Suprapubic skin (tissue), 4 donors: Measurements from ENCODE around the gene NTNG2. TPM values are rescaled to one million over a fixed set of nuclear protein-coding genes. Genes with fewer than 3 reads are reported as not detected.

ENCODE experiments used
- DNase-seq, 2 donors: peaks; one replicate each; pipeline ENCODE4 v3.0.0-alpha.2; 2019; ENCODE audit warnings: low spot score in 2 of 2
- H3K27ac ChIP-seq: fragments of 200-600 bp; sonication (generic); one replicate; pipeline ENCODE4 v1.5.1; 2019
- H3K27me3 ChIP-seq: fragments of 200-600 bp; sonication (generic); one replicate; pipeline ENCODE4 v1.5.1; 2019
- H3K36me3 ChIP-seq: fragments of 200-600 bp; sonication (generic); one replicate; pipeline ENCODE4 v1.5.1; 2019
- H3K4me1 ChIP-seq: fragments of 200-600 bp; sonication (generic); one replicate; pipeline ENCODE4 v1.5.1; 2019
- H3K4me3 ChIP-seq: fragments of 200-600 bp; sonication (generic); one replicate; pipeline ENCODE4 v1.5.1; 2019; ENCODE audit warnings: mild to moderate bottlenecking
- H3K9me3 ChIP-seq: fragments of 200-600 bp; sonication (generic); one replicate; pipeline ENCODE4 v1.5.1; 2019
- CTCF ChIP-seq, 2 donors: fragments of 200-600 bp in 1 of 2; fragments of 450-650 bp in 1 of 2; sonication (generic) in 1 of 2; IDR thresholded peaks; one replicate each; pipeline ENCODE4 v1.5.1; 2016 to 2019; ENCODE audit warnings: antibody characterized with exemption in 2 of 2, mild to moderate bottlenecking in 1 of 2, moderate library complexity in 1 of 2
- EP300 ChIP-seq: sonication (generic); formaldehyde crosslinking; IDR thresholded peaks from one replicate; pipeline ENCODE4 v1.6.1; 2017; ENCODE audit warnings: antibody characterized with exemption
- POLR2A ChIP-seq, 2 donors: fragments of 450-650 bp; IDR thresholded peaks; one replicate each; pipeline ENCODE4 v1.6.1; 2017; ENCODE audit warnings: antibody characterized with exemption in 2 of 2, mild to moderate bottlenecking in 2 of 2, moderate library complexity in 2 of 2
- POLR2AphosphoS5 ChIP-seq, 3 donors: sonication (generic); formaldehyde crosslinking; IDR thresholded peaks; one replicate each; pipeline ENCODE4 v1.6.1; 2017; ENCODE audit warnings: antibody characterized with exemption in 3 of 3
- WGBS: methylation state at CpG from one replicate; pipeline ENCODE4 v1.1.5; 2018; 5-methylcytosine and 5-hydroxymethylcytosine counted together
- total RNA-seq, 4 donors: library from RNA; depleted of rRNA; stranded (reverse); fragments of >200 nt; gene quantifications; one replicate each; pipeline ENCODE4 v1.1.0, GENCODE V29; 2016

The NTNG2 gene
- total RNA-seq, 4 donors from 2014 or later: 0.08 to 0.80 (median 0.37) TPM

GRCh38 chr9:132124800-132125199 is 37.1 kb upstream of the NTNG2 start:
- Histone ChIP-seq H3K4me1 (no peaks in the 10 kb centered on the region), H3K27ac (no peak overlapping the region), H3K4me3 (no peak overlapping the region), H3K9me3 (no peaks in the 10 kb centered on the region), H3K36me3 (no peaks in the 10 kb centered on the region), H3K27me3 (peaks cover 88% of the 10 kb centered on the region)
- TF ChIP-seq POLR2AphosphoS5 (IDR thresholded peaks at IDR 0.05) (no peak), CTCF (IDR thresholded peaks at IDR 0.05) (no peak), POLR2A (IDR thresholded peaks at IDR 0.05) (no peak), EP300 (no peak)
- no peak for DNase-seq
- WGBS: 41% methylated on average over 6 of the region's 6 CpGs

- no peak for DNase-seq
- H3K27me3 ChIP-seq: peaks cover 91% of the 10 kb centered on the region
These were observed 36.5 kb upstream of the NTNG2 start for GRCh38 chr9:132125361-132125760.

DNA sequence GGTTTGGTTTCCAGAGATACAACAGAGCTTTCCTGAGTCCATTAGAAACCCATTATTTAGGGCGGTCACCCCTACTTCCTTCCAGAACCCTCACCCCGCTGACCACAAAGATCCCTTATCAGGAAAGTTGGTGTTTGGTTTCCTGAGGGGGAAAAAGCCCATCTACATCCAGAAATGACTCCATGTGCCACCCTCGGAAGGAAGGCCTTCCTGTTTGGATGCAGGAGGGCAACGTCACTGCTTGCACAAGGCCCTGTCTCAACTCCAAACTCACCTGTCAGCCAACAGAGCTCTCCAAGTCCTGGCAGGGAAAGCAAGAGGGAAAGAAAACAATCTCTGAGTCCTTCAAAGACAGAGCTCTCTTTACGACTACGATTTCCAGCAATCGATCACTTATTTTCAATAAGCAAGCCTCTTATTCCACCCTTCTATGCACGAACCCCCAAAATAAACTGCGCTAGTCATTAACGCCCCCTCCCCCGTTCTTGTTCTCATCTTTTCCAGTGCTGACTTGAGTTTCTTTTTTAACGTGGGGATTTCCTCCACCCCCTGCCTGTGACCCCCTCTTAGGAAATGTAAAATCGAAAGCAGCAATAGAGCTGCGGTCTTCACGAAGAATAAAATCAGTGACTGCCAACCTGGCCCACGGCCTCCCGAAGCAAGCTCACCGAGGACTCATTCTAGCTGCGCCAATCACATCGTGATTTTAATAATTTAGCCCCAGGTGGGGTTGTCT is 35.7 kb upstream of the NTNG2 start:
- 47% methylated on average over 20 of the region's 20 CpGs for WGBS
- peaks cover 91% of the 10 kb centered on the region for H3K27me3 ChIP-seq
- H3K36me3 ChIP-seq: no peaks in the 10 kb centered on the region
- no peaks in the 10 kb centered on the region for H3K9me3 ChIP-seq
- no peak for TF ChIP-seq CTCF (IDR thresholded peaks at IDR 0.05)
- no peak for TF ChIP-seq EP300
- TF ChIP-seq POLR2A (IDR thresholded peaks at IDR 0.05): no peak
- no peak for TF ChIP-seq POLR2AphosphoS5 (IDR thresholded peaks at IDR 0.05)
- H3K27ac ChIP-seq: no peak overlapping the region
- H3K4me3 ChIP-seq: no peak overlapping the region
- H3K4me1 ChIP-seq: no peaks in the 10 kb centered on the region
- no peak for DNase-seq

More at GRCh38 chr9:132125361-132125760, 36.5 kb upstream of the NTNG2 start:
- H3K4me3 ChIP-seq: no peak overlapping the region
- H3K27ac ChIP-seq: no peak overlapping the region
- TF ChIP-seq POLR2A (IDR thresholded peaks at IDR 0.05) (no peak), POLR2AphosphoS5 (IDR thresholded peaks at IDR 0.05) (no peak), EP300 (no peak), CTCF (IDR thresholded peaks at IDR 0.05) (no peak)
- no peaks in the 10 kb centered on the region for H3K36me3 ChIP-seq
- 29% methylated on average over 7 of the region's 7 CpGs for WGBS
- H3K9me3 ChIP-seq: no peaks in the 10 kb centered on the region
- H3K4me1 ChIP-seq: no peaks in the 10 kb centered on the region

DNA sequence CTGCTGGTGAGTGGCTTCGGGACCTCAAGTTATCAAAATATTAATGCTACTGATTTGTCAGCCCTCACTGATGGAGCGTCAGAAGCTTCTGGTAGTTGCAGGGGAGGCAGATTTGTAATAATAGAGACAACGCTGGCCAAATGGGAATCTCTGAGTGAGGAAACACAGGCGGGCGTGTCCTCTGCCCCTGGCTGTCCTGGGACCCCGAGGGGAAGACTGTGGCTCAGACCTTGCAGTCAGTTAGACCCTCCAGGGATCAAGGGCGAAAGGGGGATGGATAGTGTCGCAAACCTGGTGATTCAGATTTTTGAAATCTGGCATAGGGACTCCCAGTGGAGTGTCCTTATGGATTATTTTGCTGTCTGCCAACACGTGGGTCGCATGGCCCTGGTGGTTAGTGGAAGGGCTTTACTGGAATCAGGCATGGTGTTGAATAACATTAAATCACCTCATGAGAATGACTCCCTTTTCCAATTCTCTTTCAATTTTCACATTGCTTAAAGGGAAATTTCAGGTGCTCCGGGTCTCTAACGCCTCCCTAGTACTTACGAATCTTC is 35.1 kb upstream of the NTNG2 start:
- 61% methylated on average over 13 of the region's 13 CpGs for WGBS
- Histone ChIP-seq H3K27ac (no peak overlapping the region), H3K4me3 (no peak overlapping the region)

More for the DNA sequence above, 35.1 kb upstream of the NTNG2 start:
- no peaks in the 10 kb centered on the region for H3K36me3 ChIP-seq
- no peaks in the 10 kb centered on the region for H3K9me3 ChIP-seq
- no peaks in the 10 kb centered on the region for H3K4me1 ChIP-seq
- TF ChIP-seq POLR2AphosphoS5 (IDR thresholded peaks at IDR 0.05) (no peak), CTCF (IDR thresholded peaks at IDR 0.05) (no peak), EP300 (no peak), POLR2A (IDR thresholded peaks at IDR 0.05) (no peak)
- peaks cover 93% of the 10 kb centered on the region for H3K27me3 ChIP-seq
- no peak for DNase-seq
